HUDEP-2 (cell line): Measurements from ENCODE around the gene EPHB1.
A peak's percentile ranks its signal among the peaks of the same experiment; 100 is the strongest.
"Not testable (repeated sequence)": the region's sequence is repeated elsewhere in the genome, so short reads cannot be mapped to it uniquely, and the experiment has no call there.

Source experiments
- DNase-seq, 76 experiments: peaks; one replicate each; lab custom pipeline; 2025; ENCODE audit not compliant: unreplicated experiment in 76 of 76; lab: John Stamatoyannopoulos, UW

The EPHB1 gene

GRCh38 chr3:135106445-135106844 lies 311.4 kb downstream of the EPHB1 start:
- DNase-seq: peak in 13 of 76 experiments; percentile 1 to 21 (median 8)

GRCh38 chr3:135107043-135107442 lies 312.0 kb downstream of the EPHB1 start:
- DNase-seq: no peak

- no peak for DNase-seq
These were observed 314.6 kb downstream of the EPHB1 start for GRCh38 chr3:135109681-135110080.

- not testable (repeated sequence) for DNase-seq
These were observed 319.5 kb downstream of the EPHB1 start for GRCh38 chr3:135114551-135114950.

- DNase-seq: no peak
These were observed 322.9 kb downstream of the EPHB1 start for GRCh38 chr3:135117977-135118376.

GRCh38 chr3:135118792-135119191 lies 323.7 kb downstream of the EPHB1 start:
- no peak for DNase-seq

GRCh38 chr3:135125171-135125801 lies 330.2 kb downstream of the EPHB1 start:
- peak in 9 of 76 experiments; percentile 2 to 20 (median 2) for DNase-seq

GRCh38 chr3:135127946-135128470 lies 332.9 kb downstream of the EPHB1 start:
- DNase-seq: no peak

- no peak for DNase-seq
These were observed 333.8 kb downstream of the EPHB1 start for GRCh38 chr3:135128818-135129217.

- DNase-seq: no peak
These were observed 336.2 kb downstream of the EPHB1 start for GRCh38 chr3:135131290-135131689.

- DNase-seq: no peak
These were observed 339.0 kb downstream of the EPHB1 start for GRCh38 chr3:135133905-135134683.

- DNase-seq: no peak
These were observed 339.6 kb downstream of the EPHB1 start for GRCh38 chr3:135134684-135135075.

GRCh38 chr3:135135445-135135844 lies 340.4 kb downstream of the EPHB1 start:
- DNase-seq: no peak

GRCh38 chr3:135136361-135137100 lies 341.5 kb downstream of the EPHB1 start:
- DNase-seq: no peak

- no peak for DNase-seq
These were observed 342.2 kb downstream of the EPHB1 start for GRCh38 chr3:135137296-135137695.

GRCh38 chr3:135138776-135139175 lies 343.7 kb downstream of the EPHB1 start:
- DNase-seq: no peak

GRCh38 chr3:135140591-135140990 lies 345.5 kb downstream of the EPHB1 start:
- no peak for DNase-seq

GRCh38 chr3:135141160-135141559 lies 346.1 kb downstream of the EPHB1 start:
- DNase-seq: no peak

- no peak for DNase-seq
These were observed 346.6 kb downstream of the EPHB1 start for GRCh38 chr3:135141672-135142071.

- DNase-seq: no peak
These were observed 347.5 kb downstream of the EPHB1 start for GRCh38 chr3:135142530-135142929.

- no peak for DNase-seq
These were observed 348.4 kb downstream of the EPHB1 start for GRCh38 chr3:135143474-135143873.
